ENCODE measurements around the gene CFDP1.

GRCh38 chr16:75265911-75266701, 167.2 kb downstream of the CFDP1 start:
- TF ChIP-seq CTCF (conservative IDR thresholded peaks at IDR 0.05; ENCODE audit: low read length) (no peak), EZH2phosphoT487 (IDR thresholded peaks at IDR 0.05; ENCODE audit: borderline replicate concordance) (no peak)

Measured in Loucy (cell line).